GM12892 (cell line): ENCODE results near the gene NFKB1.

Source experiments
- POLR2A ChIP-seq: IDR thresholded peaks from 2 replicates; pipeline ENCODE4 v1.6.1; 2011; ENCODE audit warnings: low read depth, low read length, control low read depth
- TAF1 ChIP-seq: IDR thresholded peaks from 2 replicates; pipeline ENCODE4 v1.6.1; 2011; ENCODE audit warnings: low read depth, mild to moderate bottlenecking, control low read depth, low read length, borderline replicate concordance

- TF ChIP-seq TAF1 (no peak), POLR2A (no peak)
These were observed 23.5 kb downstream of the NFKB1 start for GRCh38 chr4:102524691-102525090.
